ENCODE data around the gene AVPR1A.

The AVPR1A gene

DNA sequence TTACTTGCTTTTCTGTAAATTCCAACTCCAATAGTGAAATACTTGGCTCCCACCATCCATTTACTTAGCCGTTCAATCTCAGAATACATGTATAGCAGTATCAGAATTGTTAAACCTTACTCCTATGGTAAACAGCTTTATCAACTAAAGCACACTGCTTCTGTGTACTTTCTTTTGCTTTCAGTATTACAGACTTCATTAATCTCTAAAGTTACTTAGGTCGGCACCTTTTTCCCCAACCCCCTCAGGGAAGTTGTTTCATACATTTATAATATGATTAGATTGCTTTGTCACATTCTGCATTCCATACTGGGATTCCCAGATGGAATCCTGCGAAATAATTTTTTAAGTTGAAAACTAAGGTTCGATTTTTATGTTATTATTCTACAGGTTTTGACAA is 12.5 kb downstream of the AVPR1A start:
- Mint-ChIP-seq H3K27me3 (no peaks in the 10 kb centered on the region), H3K27ac (no peak overlapping the region), H3K36me3 (ENCODE audit: insufficient read depth) (no peaks in the 10 kb centered on the region), H3K4me1 (ENCODE audit: low read depth in 2 of 2) (no peaks in the 10 kb centered on the region), H3K9me3 (peaks cover 0 to 4% of the 10 kb centered on the region in 2 donors), H3K4me3 (no peak overlapping the region)
- no peak for DNase-seq
- no peak for ATAC-seq (replicated peaks)

DNA sequence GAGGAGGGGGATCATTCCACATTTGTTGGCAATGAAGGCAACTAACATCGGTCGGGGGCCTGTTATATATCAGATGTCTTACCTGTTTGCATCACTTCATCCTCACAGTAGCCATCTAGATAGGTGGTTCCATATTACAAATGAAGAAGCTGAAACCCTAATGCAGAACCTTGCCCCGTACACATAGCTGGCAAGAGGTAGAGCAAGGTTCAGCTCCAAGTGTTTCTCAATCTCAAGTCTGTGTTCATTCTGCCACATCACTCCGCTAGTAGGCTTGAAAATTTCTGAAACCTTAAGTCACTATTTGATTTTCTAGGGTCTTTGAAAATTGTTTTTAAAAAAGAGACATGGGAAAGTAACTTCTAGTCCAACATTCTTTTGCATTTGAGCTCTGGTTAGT is 17.0 kb downstream of the AVPR1A start:
- H3K27ac Mint-ChIP-seq, result no peak overlapping the region
- H3K4me1 Mint-ChIP-seq (ENCODE audit: low read depth in 2 of 2), result no peaks in the 10 kb centered on the region
- H3K36me3 Mint-ChIP-seq (ENCODE audit: insufficient read depth), result no peaks in the 10 kb centered on the region
- no peak overlapping the region for H3K4me3 Mint-ChIP-seq
- no peaks in the 10 kb centered on the region for H3K27me3 Mint-ChIP-seq
- ATAC-seq (replicated peaks) (no peak), DNase-seq (no peak)
- H3K9me3 Mint-ChIP-seq, result peaks cover 0 to 4% of the 10 kb centered on the region in 2 donors

DNA sequence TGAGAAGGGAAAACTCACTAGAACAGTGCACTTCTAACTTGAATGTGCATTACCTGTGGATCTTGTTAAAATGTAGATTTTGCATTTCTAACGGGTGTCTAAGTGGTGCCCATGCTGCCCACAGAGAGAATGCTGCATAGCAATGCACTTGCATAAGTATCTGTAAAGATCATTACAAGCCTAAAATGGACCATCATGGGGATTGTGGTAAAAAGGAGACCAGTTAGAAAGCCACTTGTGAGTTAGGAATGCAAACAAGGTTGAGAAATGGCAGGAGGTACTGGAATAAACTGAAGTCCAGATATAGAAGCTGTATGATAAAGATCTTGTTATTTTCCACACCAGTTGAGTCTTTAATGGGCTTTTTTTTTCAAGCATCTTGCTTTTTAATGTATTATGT is 18.8 kb downstream of the AVPR1A start:
- Mint-ChIP-seq H3K27ac (no peak overlapping the region), H3K27me3 (no peaks in the 10 kb centered on the region), H3K4me3 (no peak overlapping the region), H3K4me1 (ENCODE audit: low read depth in 2 of 2) (no peaks in the 10 kb centered on the region), H3K36me3 (ENCODE audit: insufficient read depth) (no peaks in the 10 kb centered on the region), H3K9me3 (no peaks in the 10 kb centered on the region)
- ATAC-seq (replicated peaks) (no peak), DNase-seq (no peak)

DNA sequence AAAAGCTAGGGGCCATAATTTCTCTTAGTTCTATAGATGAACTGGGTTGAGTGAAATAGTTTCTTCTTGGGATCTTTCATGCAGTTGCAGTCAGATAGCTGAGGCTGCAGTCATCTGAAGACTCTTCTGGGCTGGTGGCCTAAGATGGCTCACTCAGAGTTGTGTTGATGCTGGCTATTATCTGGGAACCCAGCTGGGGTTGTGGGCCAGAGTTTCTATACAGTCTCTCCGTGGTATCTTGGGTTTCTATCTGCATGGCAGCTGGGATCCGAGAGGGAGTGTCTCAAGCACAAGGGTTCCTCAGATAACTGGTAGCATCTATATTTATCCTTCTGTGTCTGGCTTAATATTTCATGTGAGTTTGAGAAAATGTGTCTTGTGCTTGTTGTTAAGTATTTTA is 21.1 kb downstream of the AVPR1A start:
- no peak overlapping the region for H3K4me3 Mint-ChIP-seq
- no peaks in the 10 kb centered on the region for H3K27me3 Mint-ChIP-seq
- H3K36me3 Mint-ChIP-seq (ENCODE audit: insufficient read depth), result no peaks in the 10 kb centered on the region
- no peaks in the 10 kb centered on the region for H3K9me3 Mint-ChIP-seq
- no peak overlapping the region for H3K27ac Mint-ChIP-seq
- ATAC-seq (replicated peaks) (no peak), DNase-seq (no peak)
- no peaks in the 10 kb centered on the region for H3K4me1 Mint-ChIP-seq (ENCODE audit: low read depth in 2 of 2)

DNA sequence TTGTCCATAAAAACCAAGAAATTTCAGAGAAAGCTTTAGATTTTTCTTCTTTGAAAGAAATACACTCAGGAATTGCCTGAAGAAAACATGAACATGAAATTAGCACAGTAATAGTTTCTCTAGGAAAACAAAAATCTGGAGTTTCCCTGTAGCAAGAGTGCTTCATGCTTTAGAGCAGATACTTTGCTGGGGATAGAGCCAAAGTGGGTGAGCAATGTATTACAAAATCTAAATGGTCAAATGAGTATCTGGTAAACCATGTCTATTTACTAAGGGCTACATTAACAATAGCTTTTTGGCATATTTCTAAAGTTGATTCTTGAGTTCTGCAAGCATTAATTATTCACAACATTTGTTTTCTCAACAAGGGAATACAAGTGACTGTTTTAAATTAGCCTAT is 26.2 kb downstream of the AVPR1A start:
- Mint-ChIP-seq H3K4me3 (no peak overlapping the region), H3K36me3 (ENCODE audit: insufficient read depth) (no peaks in the 10 kb centered on the region), H3K27ac (no peak overlapping the region), H3K27me3 (no peaks in the 10 kb centered on the region), H3K4me1 (ENCODE audit: low read depth in 2 of 2) (no peaks in the 10 kb centered on the region), H3K9me3 (peaks cover 2 to 7% of the 10 kb centered on the region in 2 donors)
- ATAC-seq (replicated peaks), result no peak
- DNase-seq, result no peak

DNA sequence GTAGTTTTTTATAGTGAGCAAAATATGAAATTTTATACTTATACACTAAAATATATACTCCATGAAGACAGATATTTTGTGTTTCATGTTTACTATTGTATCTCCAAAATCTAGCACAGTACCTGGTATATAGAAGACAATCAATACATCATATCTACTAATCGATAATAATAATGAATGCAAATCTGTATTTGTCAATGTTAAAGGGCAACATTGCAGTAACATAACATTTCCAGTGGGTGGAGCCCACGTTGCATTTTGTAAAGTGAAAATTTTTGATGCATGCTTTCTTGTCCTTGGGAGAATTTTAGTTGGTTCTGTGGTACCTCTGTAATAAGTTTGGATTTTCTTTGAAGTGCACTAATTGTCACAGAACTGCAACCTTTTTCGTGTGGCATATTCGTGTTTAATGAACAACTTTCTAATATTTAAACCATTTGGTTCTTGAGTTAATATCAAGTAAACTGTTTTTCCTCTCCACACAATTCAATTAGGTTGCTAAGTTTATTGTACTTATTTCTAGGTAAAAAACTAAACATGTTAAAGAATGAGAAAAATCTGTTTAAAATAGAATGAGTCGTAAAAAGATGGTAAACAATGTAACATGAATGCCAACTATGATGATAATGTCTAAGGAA is 47.4 kb downstream of the AVPR1A start:
- Mint-ChIP-seq H3K27ac (no peak overlapping the region), H3K27me3 (peaks cover 8 to 13% of the 10 kb centered on the region in 2 donors), H3K4me1 (ENCODE audit: low read depth in 2 of 2) (no peaks in the 10 kb centered on the region), H3K36me3 (ENCODE audit: insufficient read depth) (no peaks in the 10 kb centered on the region), H3K9me3 (no peaks in the 10 kb centered on the region), H3K4me3 (no peak overlapping the region)
- no peak for ATAC-seq (replicated peaks)
- peak in 1 of 3 experiments; percentile 2 for DNase-seq

DNA sequence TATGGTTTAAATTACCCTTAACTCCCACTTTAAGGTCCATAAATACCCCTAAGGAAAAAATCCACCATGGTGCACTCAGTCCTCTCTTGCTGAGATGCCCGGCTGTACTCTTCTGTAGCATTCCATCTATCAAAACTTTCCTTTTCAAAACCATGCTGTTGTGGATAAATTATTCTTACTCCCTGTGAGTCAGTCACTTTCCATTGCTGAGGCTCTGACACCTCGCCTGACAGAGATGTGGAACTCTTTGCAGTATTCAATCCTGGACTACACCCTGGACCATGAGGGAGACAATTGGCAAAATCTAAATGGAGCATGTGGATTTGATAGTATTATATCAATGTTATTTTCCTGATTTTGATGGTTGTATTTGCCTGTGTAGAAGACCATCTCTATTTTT is 49.1 kb downstream of the AVPR1A start:
- ATAC-seq (replicated peaks) (no peak), DNase-seq (no peak)
- H3K4me1 Mint-ChIP-seq (ENCODE audit: low read depth in 2 of 2), result no peaks in the 10 kb centered on the region
- no peak overlapping the region for H3K4me3 Mint-ChIP-seq
- no peak overlapping the region for H3K27ac Mint-ChIP-seq
- H3K27me3 Mint-ChIP-seq, result peaks cover 13% of the 10 kb centered on the region in 2 donors
- H3K36me3 Mint-ChIP-seq (ENCODE audit: insufficient read depth), result no peaks in the 10 kb centered on the region
- no peaks in the 10 kb centered on the region for H3K9me3 Mint-ChIP-seq

DNA sequence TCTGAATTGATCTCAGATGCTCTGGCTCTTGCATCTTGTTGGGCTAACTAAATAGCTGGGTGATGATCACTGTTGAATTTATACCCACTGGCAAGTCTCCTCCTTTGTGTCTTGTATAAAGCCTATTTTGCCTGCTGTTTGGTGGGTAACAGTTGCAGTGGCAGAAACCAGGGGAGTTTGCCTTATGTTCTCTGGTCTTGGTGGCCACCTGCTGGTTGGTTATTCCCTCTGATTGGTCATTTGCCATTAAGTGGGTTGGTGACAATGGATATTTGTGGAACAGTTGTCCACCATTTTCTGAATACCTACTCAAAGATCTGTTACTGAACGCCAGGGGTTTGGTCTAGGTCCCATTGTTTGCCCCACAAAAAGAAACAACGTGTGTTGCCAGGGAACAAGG is 52.1 kb downstream of the AVPR1A start:
- Mint-ChIP-seq H3K4me3 (no peak overlapping the region), H3K27ac (no peak overlapping the region), H3K9me3 (no peaks in the 10 kb centered on the region), H3K4me1 (ENCODE audit: low read depth in 2 of 2) (no peaks in the 10 kb centered on the region), H3K27me3 (peaks cover 13% of the 10 kb centered on the region in 2 donors), H3K36me3 (ENCODE audit: insufficient read depth) (no peaks in the 10 kb centered on the region)
- DNase-seq (no peak), ATAC-seq (replicated peaks) (no peak)

DNA sequence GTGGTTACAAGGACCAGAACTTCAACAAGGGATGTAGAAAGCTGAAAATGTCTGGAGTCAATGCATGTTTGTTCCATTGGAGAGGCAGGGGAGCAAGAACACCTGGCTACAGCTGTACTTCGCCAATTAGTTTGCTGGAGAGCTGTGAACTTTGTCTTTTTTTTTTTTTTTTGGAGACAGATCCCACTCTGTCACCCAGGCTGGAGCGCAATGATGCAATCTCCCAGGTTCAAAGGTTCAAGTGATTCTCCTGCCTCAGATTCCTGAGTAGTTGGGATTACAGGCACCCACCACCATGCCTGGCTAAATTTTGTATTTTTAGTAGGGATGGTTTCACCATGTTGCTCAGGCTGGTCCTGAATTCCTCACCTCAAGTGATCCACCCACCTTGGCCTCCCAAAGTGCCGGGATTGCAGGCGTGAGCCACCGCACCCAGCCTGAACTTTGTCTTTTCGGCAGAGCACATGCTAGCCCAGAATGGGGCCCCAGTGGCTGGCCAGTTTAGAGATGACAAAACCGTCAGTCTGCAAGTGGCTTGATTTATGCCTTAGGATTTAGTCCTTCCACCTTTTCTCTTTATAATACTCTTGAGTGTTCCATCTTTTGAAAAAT is 55.5 kb downstream of the AVPR1A start:
- DNase-seq (no peak), ATAC-seq (replicated peaks) (no peak)
- Mint-ChIP-seq H3K4me3 (no peak overlapping the region), H3K27ac (no peak overlapping the region), H3K27me3 (peaks cover 15 to 26% of the 10 kb centered on the region in 2 donors), H3K4me1 (ENCODE audit: low read depth in 2 of 2) (no peaks in the 10 kb centered on the region), H3K9me3 (no peaks in the 10 kb centered on the region), H3K36me3 (ENCODE audit: insufficient read depth) (no peaks in the 10 kb centered on the region)

DNA sequence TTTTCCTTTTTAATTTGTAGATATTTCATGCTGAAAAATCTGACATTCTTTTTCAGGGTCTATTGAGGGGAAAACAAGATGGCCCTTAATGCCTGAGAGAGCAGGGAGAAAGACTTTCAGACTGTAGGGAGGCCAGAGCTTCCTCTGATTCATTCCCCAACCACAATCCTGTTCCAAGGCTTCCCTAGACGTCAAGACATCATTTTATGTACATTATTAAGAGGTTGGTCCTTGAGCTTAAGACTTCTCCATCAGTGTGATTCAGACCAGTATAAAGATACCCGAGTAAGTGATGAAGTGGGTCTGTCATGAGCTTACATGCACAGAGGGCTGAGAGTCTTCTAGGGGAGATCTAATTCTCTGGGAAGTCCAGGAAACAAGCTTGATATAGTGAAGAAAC is 57.3 kb downstream of the AVPR1A start:
- Mint-ChIP-seq H3K4me1 (ENCODE audit: low read depth in 2 of 2) (no peaks in the 10 kb centered on the region), H3K27me3 (peaks cover 12 to 23% of the 10 kb centered on the region in 2 donors), H3K9me3 (no peaks in the 10 kb centered on the region), H3K36me3 (ENCODE audit: insufficient read depth) (no peaks in the 10 kb centered on the region), H3K4me3 (no peak overlapping the region), H3K27ac (no peak overlapping the region)
- ATAC-seq (replicated peaks), result no peak
- no peak for DNase-seq

DNA sequence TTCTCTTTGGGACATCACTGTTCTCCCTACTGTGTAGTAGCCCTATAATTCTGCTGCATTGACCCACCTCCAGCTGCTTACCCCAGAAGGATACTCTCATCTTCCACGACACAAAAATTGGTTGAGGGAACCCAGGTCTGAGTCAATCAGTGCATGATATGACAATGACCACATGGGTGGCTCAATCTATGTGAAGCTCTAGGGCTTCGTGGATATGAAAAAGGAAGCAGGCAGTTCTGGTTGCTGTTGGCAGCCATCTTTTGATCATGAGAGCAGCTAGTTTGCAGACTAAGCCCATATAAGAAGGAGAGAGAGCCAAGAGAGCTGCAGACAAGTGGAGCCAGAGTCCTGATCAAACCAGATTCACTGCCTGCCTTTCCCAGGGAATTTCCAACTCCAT is 57.9 kb downstream of the AVPR1A start:
- Mint-ChIP-seq H3K27me3 (peaks cover 12 to 23% of the 10 kb centered on the region in 2 donors), H3K27ac (no peak overlapping the region), H3K36me3 (ENCODE audit: insufficient read depth) (no peaks in the 10 kb centered on the region), H3K9me3 (no peaks in the 10 kb centered on the region), H3K4me1 (ENCODE audit: low read depth in 2 of 2) (no peaks in the 10 kb centered on the region), H3K4me3 (no peak overlapping the region)
- no peak for ATAC-seq (replicated peaks)
- DNase-seq, result no peak

Measured in effector memory CD8-positive, alpha-beta T cell (primary cell).